OCI-LY7 (cell line): Measurements from ENCODE around the gene MDH2. TPM values are rescaled to one million over a fixed set of nuclear protein-coding genes. Genes with fewer than 3 reads are reported as not detected.
A peak's percentile ranks its signal among the peaks of the same experiment; 100 is the strongest.
"Not testable (repeated sequence)": the region's sequence is repeated elsewhere in the genome, so short reads cannot be mapped to it uniquely, and the experiment has no call there.

Experiments used
- BruUV-seq: library from RNA; stranded (reverse); fragments of 400-500 nt; replicated peaks from 2 replicates; lab custom pipeline; 2021; lab: Mats Ljungman, UMichigan
- CTCF ChIA-PET: fragments of 300-600 bp; sonication (Branson Sonifier 250); formaldehyde crosslinking; loops from one replicate; lab custom pipeline; 2022; ENCODE audit warnings: antibody characterized with exemption; ENCODE audit not compliant: unreplicated experiment; lab: Charles Lee
- POLR2A ChIA-PET: fragments of 300-600 bp; sonication (Branson Sonifier 250); formaldehyde crosslinking; loops from one replicate; lab custom pipeline; 2022; ENCODE audit warnings: antibody characterized with exemption; lab: Charles Lee
- DNase-seq: peaks from one replicate; pipeline ENCODE4 v3.0.0-alpha.2; 2015; ENCODE audit warnings: low spot score
- H2AFZ ChIP-seq: fragments of 200-600 bp; sonication (generic), shearing (Covaris generic); 2 replicates; pipeline ENCODE4 v1.6.1; 2014; ENCODE audit warnings: mild to moderate bottlenecking, antibody characterized with exemption, low read length, moderate library complexity
- H3K27ac ChIP-seq: fragments of 200-600 bp; sonication (generic); 2 replicates; pipeline ENCODE4 v1.5.1; 2014; ENCODE audit warnings: mixed run types, low read depth, mild to moderate bottlenecking, moderate library complexity, low read length, inconsistent platforms; ENCODE audit not compliant: poor library complexity, severe bottlenecking
- H3K36me3 ChIP-seq: fragments of 200-600 bp; sonication (generic); 2 replicates; pipeline ENCODE4 v1.6.1; 2014; ENCODE audit warnings: mild to moderate bottlenecking, antibody characterized with exemption, low read length, moderate library complexity, mixed read lengths; ENCODE audit not compliant: insufficient read depth
- H3K4me1 ChIP-seq: fragments of 200-600 bp; sonication (generic); 2 replicates; pipeline ENCODE4 v1.5.1; 2014; ENCODE audit warnings: mild to moderate bottlenecking, low read length; ENCODE audit not compliant: insufficient read depth, poor library complexity, severe bottlenecking
- H3K4me2 ChIP-seq: fragments of 200-600 bp; sonication (generic); 2 replicates; pipeline ENCODE4 v1.6.1; 2014; ENCODE audit warnings: mild to moderate bottlenecking, low read length
- H3K4me3 ChIP-seq: fragments of 200-600 bp; sonication (generic); 2 replicates; pipeline ENCODE4 v1.5.1; 2014; ENCODE audit warnings: mild to moderate bottlenecking, low read depth, low read length; ENCODE audit not compliant: poor library complexity, severe bottlenecking
- H3K79me2 ChIP-seq: fragments of 200-600 bp; sonication (generic); 2 replicates; pipeline ENCODE4 v1.6.1; 2016; ENCODE audit warnings: low read depth, mild to moderate bottlenecking, low read length, moderate library complexity, mixed read lengths; ENCODE audit not compliant: insufficient read depth
- H3K9me2 ChIP-seq: fragments of 200-600 bp; sonication (generic); 2 replicates; pipeline ENCODE4 v1.6.1; 2016; ENCODE audit warnings: mild to moderate bottlenecking, low read length, mixed read lengths; ENCODE audit not compliant: insufficient read depth
- H3K9me3 ChIP-seq: fragments of 200-600 bp; sonication (generic); 2 replicates; pipeline ENCODE4 v1.6.1; 2014; ENCODE audit warnings: mild to moderate bottlenecking, mixed run types, low read length, mixed read lengths
- H4K20me1 ChIP-seq: fragments of 200-600 bp; sonication (generic); 2 replicates; pipeline ENCODE4 v1.6.1; 2014; ENCODE audit warnings: mild to moderate bottlenecking, antibody characterized with exemption, low read length, moderate library complexity, mixed read lengths; ENCODE audit not compliant: insufficient read depth
- CTCF ChIP-seq: fragments of 200-600 bp; sonication (generic); conservative IDR thresholded peaks from 2 replicates; pipeline ENCODE4 v1.5.1; 2014; ENCODE audit warnings: mild to moderate bottlenecking, antibody characterized with exemption, low read length, moderate library complexity, mixed read lengths
- EZH2phosphoT487 ChIP-seq: fragments of 200-600 bp; sonication (generic); IDR thresholded peaks from 2 replicates; pipeline ENCODE4 v1.6.1; 2018; ENCODE audit warnings: low read depth, borderline replicate concordance, mild to moderate bottlenecking, mixed run types, antibody characterized with exemption, low read length, moderate library complexity, mixed read lengths
- intact Hi-C: fragments of 100-400 bp; cut with micrococcal nuclease; formaldehyde crosslinking; loops from one replicate; pipeline ENCODE4 v1.10.0; 2022; ENCODE audit not compliant: unreplicated experiment
- total RNA-seq, 2 experiments: library from RNA; depleted of rRNA in 1 of 2; stranded (reverse); fragments of >200 nt in 1 of 2; shearing (Covaris generic) in 1 of 2; gene quantifications; 2 replicates each; pipeline ENCODE4 v1.2.3, GENCODE V29; 2014 to 2022

Gene MDH2
- total RNA-seq, 2 experiments from 2014 or later = 155 to 253 TPM

- Histone ChIP-seq H4K20me1 (no peaks in the 10 kb centered on the region), H2AFZ (no peak overlapping the region), H3K79me2 (no peaks in the 10 kb centered on the region), H3K9me2 (no peaks in the 10 kb centered on the region), H3K9me3 (no peaks in the 10 kb centered on the region), H3K4me2 (no peak overlapping the region), H3K27ac (no peak overlapping the region), H3K36me3 (no peaks in the 10 kb centered on the region), H3K4me1 (peaks cover 13% of the 10 kb centered on the region), H3K4me3 (no peak overlapping the region)
- ChIA-PET CTCF (no interaction called here), POLR2A (interaction anchor here (0.6 kb wide), 1 partner anchor 36 kb away, joined by 3 read pairs; no protein-coding TSS in a partner anchor)
- no peak for DNase-seq
- no peak for TF ChIP-seq CTCF
- no TSS peak for BruUV-seq
- intact Hi-C loops = no loop called here
These were observed 59.0 kb downstream of the MDH2 start for GRCh38 chr7:76106893-76107292.

DNA sequence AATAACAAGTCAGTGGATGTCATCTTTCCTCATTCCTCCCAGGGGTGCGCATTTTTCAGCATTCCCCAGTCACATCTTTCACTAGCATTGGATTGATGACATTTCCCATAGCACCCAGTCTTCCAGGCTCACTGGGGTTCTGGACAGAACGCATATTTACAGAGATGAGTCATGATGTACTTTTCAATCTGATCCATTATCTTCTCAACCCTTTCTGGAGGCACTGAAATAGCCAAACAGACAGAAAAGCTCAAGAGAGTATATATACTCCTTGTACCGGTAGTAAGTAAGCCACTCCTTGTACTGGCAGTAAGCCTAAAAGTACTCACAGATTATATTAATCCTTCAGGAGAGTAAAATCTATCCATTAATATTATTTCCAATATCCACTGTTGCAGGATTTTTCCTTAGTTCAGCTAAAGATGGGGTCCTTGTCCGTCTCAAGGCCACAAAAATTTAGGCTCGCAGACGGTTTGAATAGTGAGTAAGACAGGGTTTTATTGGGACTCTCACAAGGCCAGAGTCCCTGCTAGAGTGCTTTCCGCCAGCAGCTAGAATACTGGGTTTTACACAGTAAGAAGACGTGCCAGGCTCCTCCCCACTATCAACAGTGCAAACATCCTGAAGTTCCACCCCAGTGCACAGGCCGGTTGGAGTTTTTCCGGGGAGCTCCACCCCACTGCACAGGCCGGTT lies 60.8 kb downstream of the MDH2 start:
- no peak overlapping the region for H2AFZ ChIP-seq

GRCh38 chr7:76113042-76113630 lies 65.2 kb downstream of the MDH2 start:
- peaks cover 13% of the 10 kb centered on the region for H3K4me1 ChIP-seq
- BruUV-seq, H3K9me3 ChIP-seq, CTCF ChIA-PET, H3K4me3 ChIP-seq, intact Hi-C loops, DNase-seq, H3K4me2 ChIP-seq, H3K79me2 ChIP-seq, H2AFZ ChIP-seq, H3K9me2 ChIP-seq, H4K20me1 ChIP-seq, H3K27ac ChIP-seq, H3K36me3 ChIP-seq, POLR2A ChIA-PET: not testable (repeated sequence)

More for the DNA sequence above, 60.8 kb downstream of the MDH2 start:
- Histone ChIP-seq H3K79me2 (no peaks in the 10 kb centered on the region), H3K27ac (no peak overlapping the region), H3K4me2 (peak overlapping the region; percentile 26), H3K4me3 (no peak overlapping the region), H3K9me2 (no peaks in the 10 kb centered on the region), H3K9me3 (no peaks in the 10 kb centered on the region), H3K4me1 (peaks cover 13% of the 10 kb centered on the region), H4K20me1 (no peaks in the 10 kb centered on the region), H3K36me3 (no peaks in the 10 kb centered on the region)
- ChIA-PET CTCF (no interaction called here), POLR2A (interaction anchor here (0.6 kb wide), 1 partner anchor 11 kb away, joined by 3 read pairs; no protein-coding TSS in a partner anchor)
- no TSS peak for BruUV-seq
- peak; percentile 51 for DNase-seq
- TF ChIP-seq CTCF (no peak), EZH2phosphoT487 (no peak)
- intact Hi-C loops = no loop called here

GRCh38 chr7:76114742-76115141 lies 66.8 kb downstream of the MDH2 start:
- H3K9me3 ChIP-seq, H3K4me3 ChIP-seq, CTCF ChIA-PET, DNase-seq, H2AFZ ChIP-seq, H3K4me1 ChIP-seq, BruUV-seq, H3K9me2 ChIP-seq, intact Hi-C loops, H3K4me2 ChIP-seq, H3K36me3 ChIP-seq, H3K27ac ChIP-seq, H4K20me1 ChIP-seq, H3K79me2 ChIP-seq: not testable (repeated sequence)
- POLR2A ChIA-PET = interaction anchor here (0.6 to 0.7 kb wide), 2 partner anchors 18 to 1828 kb away, joined by 3 to 4 read pairs; no protein-coding TSS in a partner anchor
